Esophagus muscularis mucosa (tissue), 4 donors: ENCODE measurements around the gene MZB1. TPM values are rescaled to one million over a fixed set of nuclear protein-coding genes. Genes with fewer than 3 reads are reported as not detected.

ENCODE experiments used
- DNase-seq: peaks from one replicate; pipeline ENCODE4 v3.0.0-alpha.2; 2017; ENCODE audit errors: extremely low spot score
- H3K27ac ChIP-seq, 4 donors: fragments of 200-600 bp; sonication (generic); replicated peaks in 1 of 4; 1 replicate in 3 of 4; 2 replicates in 1 of 4; pipeline ENCODE4 v1.5.1; 2016 to 2019; ENCODE audit warnings: mild to moderate bottlenecking in 1 of 4
- H3K27me3 ChIP-seq, 4 donors: fragments of 200-600 bp; sonication (generic); one replicate each; pipeline versions ENCODE4 v1.5.1 to v1.6.0; 2016 to 2019
- H3K36me3 ChIP-seq, 4 donors: fragments of 200-600 bp; sonication (generic); one replicate each; pipeline ENCODE4 v1.5.1; 2016 to 2019
- H3K4me1 ChIP-seq, 4 donors: fragments of 200-600 bp; sonication (generic); one replicate each; pipeline ENCODE4 v1.5.1; 2016 to 2019
- H3K4me3 ChIP-seq, 4 donors: fragments of 200-600 bp; sonication (generic); 1 replicate in 2 of 4; 2 replicates in 2 of 4; pipeline ENCODE4 v1.5.1; 2016 to 2019; ENCODE audit warnings: mild to moderate bottlenecking in 4 of 4, moderate library complexity in 1 of 4
- H3K9me3 ChIP-seq, 4 donors: fragments of 200-600 bp; sonication (generic); 1 replicate in 3 of 4; 2 replicates in 1 of 4; pipeline ENCODE4 v1.5.1; 2016 to 2019
- CTCF ChIP-seq, 3 experiments: fragments of 200-600 bp in 2 of 3; fragments of 450-650 bp in 1 of 3; sonication (generic) in 2 of 3; IDR thresholded peaks; one replicate each; pipeline ENCODE4 v1.5.1; 2017 to 2019; ENCODE audit warnings: antibody characterized with exemption in 3 of 3, mild to moderate bottlenecking in 2 of 3, moderate library complexity in 1 of 3
- EP300 ChIP-seq: sonication (generic); formaldehyde crosslinking; IDR thresholded peaks from one replicate; pipeline ENCODE4 v1.6.1; 2017; ENCODE audit warnings: antibody characterized with exemption
- POLR2A ChIP-seq: fragments of 450-650 bp; IDR thresholded peaks from one replicate; pipeline ENCODE4 v1.6.1; 2017; ENCODE audit warnings: antibody characterized with exemption, moderate library complexity, mild to moderate bottlenecking, low read depth
- POLR2AphosphoS5 ChIP-seq, 2 donors: sonication (generic); formaldehyde crosslinking; IDR thresholded peaks; one replicate each; pipeline ENCODE4 v1.6.1; 2017; ENCODE audit warnings: antibody characterized with exemption in 2 of 2
- WGBS: methylation state at CpG from one replicate; pipeline ENCODE4 v1.1.5; 2018; 5-methylcytosine and 5-hydroxymethylcytosine counted together
- intact Hi-C: fragments of 100-400 bp; cut with DNase I; formaldehyde crosslinking; loops from one replicate; pipeline ENCODE4 v1.15.1; 2023
- total RNA-seq, 4 donors: library from RNA; depleted of rRNA; stranded (reverse); fragments of >200 nt; gene quantifications; one replicate each; pipeline versions ENCODE4 v1.1.0 to v1.2.1, GENCODE V29; 2016

Gene MZB1
- total RNA-seq, 4 donors from 2014 or later, result 0.78 to 0.99 TPM; not detected in 2

DNA sequence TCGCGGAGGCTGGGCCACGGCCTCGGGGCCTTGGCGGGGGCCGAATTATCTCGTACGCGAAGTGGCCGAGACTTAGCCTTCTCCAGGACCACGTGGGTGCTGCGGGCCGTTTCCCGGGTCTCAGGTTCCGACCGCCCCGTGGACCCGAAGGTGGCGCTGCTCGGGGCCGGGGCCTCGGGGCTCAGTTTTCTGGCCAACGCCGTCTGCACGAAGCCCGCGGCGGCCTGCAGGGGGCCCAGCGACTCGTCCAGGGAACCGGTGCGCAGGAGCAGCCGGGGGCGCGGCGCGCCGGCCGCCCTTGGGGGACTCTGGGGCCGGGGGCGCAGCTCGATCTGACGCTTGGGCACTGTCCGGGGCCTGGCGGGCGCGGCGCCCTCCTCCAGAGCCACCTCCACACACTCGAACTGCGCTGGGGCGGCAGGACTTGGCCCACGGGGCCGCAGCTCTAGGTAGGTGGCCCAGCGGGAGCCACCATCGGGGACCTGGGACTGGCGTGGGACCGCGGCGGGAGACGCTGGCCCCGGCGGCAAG lies 4.5 kb upstream of the MZB1 start:
- peaks cover 0 to 13% (median 0%) of the 10 kb centered on the region in 4 donors for H3K36me3 ChIP-seq
- DNase-seq, result no peak
- H3K9me3 ChIP-seq, result no peaks in the 10 kb centered on the region
- H3K4me1 ChIP-seq, result peaks cover 46 to 70% (median 56%) of the 10 kb centered on the region in 4 donors
- peaks cover 0 to 37% (median 6%) of the 10 kb centered on the region in 4 donors for H3K27me3 ChIP-seq
- H3K27ac ChIP-seq, result peak overlapping the region; percentile 79 to 84 (median 82)
- TF ChIP-seq EP300, result no peak
- no peak for TF ChIP-seq POLR2A
- peak in 1 of 2 donors; percentile 8 for TF ChIP-seq POLR2AphosphoS5 (IDR thresholded peaks at IDR 0.05)
- peak; percentile 18 to 65 (median 31) for TF ChIP-seq CTCF (IDR thresholded peaks at IDR 0.05)
- peak overlapping the region; percentile 58 to 63 (median 62) for H3K4me3 ChIP-seq
- 2% methylated on average over 27 of the region's 62 CpGs for WGBS
- intact Hi-C loops, result no loop called here

GRCh38 chr5:139393497-139394122 lies 3.9 kb upstream of the MZB1 start:
- Histone ChIP-seq H3K36me3 (peaks cover 0 to 15% (median 0%) of the 10 kb centered on the region in 4 donors), H3K27me3 (peaks cover 0 to 37% (median 6%) of the 10 kb centered on the region in 4 donors), H3K9me3 (no peaks in the 10 kb centered on the region), H3K27ac (peak overlapping the region; percentile 79 to 84 (median 82)), H3K4me1 (peaks cover 50 to 74% (median 59%) of the 10 kb centered on the region in 4 donors), H3K4me3 (peak overlapping the region; percentile 58 to 63 (median 62))
- TF ChIP-seq POLR2A (no peak), POLR2AphosphoS5 (IDR thresholded peaks at IDR 0.05) (no peak), EP300 (no peak), CTCF (IDR thresholded peaks at IDR 0.05) (no peak)
- intact Hi-C loops, result no loop called here
- WGBS, result 20% methylated on average over 47 of the region's 49 CpGs
- DNase-seq, result no peak

DNA sequence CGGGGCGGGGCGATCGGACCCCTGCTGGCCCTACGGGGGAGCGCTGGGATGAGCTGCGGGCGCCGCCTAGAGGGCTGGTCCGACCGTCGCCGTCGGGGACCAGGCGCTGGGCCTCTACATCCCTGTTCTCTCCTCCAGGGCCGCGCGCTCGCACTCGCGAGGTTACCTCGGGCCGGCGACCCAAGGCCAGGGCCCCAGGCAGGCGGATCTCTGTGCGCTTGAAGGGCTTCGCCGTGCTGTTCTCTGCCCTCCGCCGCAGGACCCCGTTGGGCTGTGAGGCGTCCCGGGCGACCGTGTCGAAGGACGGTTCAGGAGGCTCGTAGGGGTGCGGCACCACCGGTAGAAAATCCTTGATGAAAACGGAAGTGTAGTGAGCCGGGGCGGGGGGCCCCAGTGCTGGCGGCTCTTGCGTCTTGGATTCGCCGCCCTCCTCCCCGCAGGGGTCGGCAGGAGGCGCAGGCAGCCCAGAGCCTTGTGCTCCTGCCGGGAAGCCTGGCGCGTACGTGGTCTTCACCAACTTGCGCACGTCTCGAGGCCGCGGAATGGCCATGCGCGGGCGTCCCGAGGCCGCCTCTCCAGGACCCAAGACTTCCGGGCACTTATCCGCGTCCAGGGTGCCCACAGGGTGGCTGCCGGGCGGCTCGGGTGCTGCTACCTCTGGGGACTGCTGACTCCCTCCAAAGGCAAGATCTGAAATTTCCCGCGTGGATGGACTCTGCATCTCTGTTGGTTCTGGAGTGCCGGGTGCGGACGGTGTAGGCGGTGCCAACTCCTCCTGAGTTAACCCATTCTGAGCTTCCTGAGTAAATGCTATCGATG lies 3.2 kb upstream of the MZB1 start:
- Histone ChIP-seq H3K4me3 (peak overlapping the region; percentile 58 to 63 (median 62)), H3K36me3 (peaks cover 0 to 15% (median 0%) of the 10 kb centered on the region in 4 donors), H3K9me3 (no peaks in the 10 kb centered on the region), H3K27me3 (peaks cover 0 to 37% (median 6%) of the 10 kb centered on the region in 4 donors), H3K27ac (peak overlapping the region in 2 of 4 donors; percentile 79 to 84), H3K4me1 (peaks cover 57 to 77% (median 65%) of the 10 kb centered on the region in 4 donors)
- no peak for DNase-seq
- peak in 2 of 3 experiments; percentile 20 to 41 for TF ChIP-seq CTCF (IDR thresholded peaks at IDR 0.05)
- no peak for TF ChIP-seq POLR2A
- WGBS, result 15% methylated on average over 17 of the region's 77 CpGs
- intact Hi-C loops, result no loop called here

GRCh38 chr5:139392324-139392677 lies 2.6 kb upstream of the MZB1 start:
- Histone ChIP-seq H3K27me3 (peaks cover 0 to 37% (median 6%) of the 10 kb centered on the region in 4 donors), H3K27ac (peak overlapping the region; percentile 11 to 49 (median 37)), H3K9me3 (no peaks in the 10 kb centered on the region), H3K36me3 (peaks cover 0 to 15% (median 0%) of the 10 kb centered on the region in 4 donors), H3K4me3 (peak overlapping the region; percentile 58 to 63 (median 62)), H3K4me1 (peaks cover 59 to 76% (median 66%) of the 10 kb centered on the region in 4 donors)
- intact Hi-C loops, result no loop called here
- TF ChIP-seq EP300 (no peak), POLR2AphosphoS5 (IDR thresholded peaks at IDR 0.05) (no peak)
- DNase-seq, result no peak
- no CpG with 5 or more reads among the region's 36 CpGs for WGBS
